ELF-1 (cell line): ENCODE results near the gene ACP7.
"Not testable (repeated sequence)": the region's sequence is repeated elsewhere in the genome, so short reads cannot be mapped to it uniquely, and the experiment has no call there.

Experiments used
- DNase-seq: peaks from one replicate; pipeline ENCODE4 v3.0.0-alpha.2; 2016; ENCODE audit warnings: low read depth, low spot score

ACP7 gene

DNA sequence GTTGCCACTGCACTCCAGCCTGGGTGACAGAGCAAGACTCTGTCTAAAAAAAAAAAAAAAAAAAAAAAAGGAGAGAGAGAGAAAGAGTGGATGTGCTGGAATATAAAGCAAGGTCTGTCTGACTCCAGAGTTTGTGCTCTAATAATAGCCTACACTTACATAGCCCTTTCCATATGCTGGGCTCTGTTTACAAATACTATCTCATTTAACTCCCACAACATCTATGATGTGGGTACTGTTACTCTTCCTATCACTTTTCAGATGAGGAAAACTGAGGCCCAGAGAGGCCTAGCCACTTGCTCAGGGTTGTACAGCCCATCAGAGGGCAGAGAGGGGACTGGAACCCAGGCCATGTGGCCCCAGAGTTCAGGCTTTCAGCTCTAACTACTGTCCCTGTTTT is 25.5 kb downstream of the ACP7 start:
- DNase-seq = no peak

DNA sequence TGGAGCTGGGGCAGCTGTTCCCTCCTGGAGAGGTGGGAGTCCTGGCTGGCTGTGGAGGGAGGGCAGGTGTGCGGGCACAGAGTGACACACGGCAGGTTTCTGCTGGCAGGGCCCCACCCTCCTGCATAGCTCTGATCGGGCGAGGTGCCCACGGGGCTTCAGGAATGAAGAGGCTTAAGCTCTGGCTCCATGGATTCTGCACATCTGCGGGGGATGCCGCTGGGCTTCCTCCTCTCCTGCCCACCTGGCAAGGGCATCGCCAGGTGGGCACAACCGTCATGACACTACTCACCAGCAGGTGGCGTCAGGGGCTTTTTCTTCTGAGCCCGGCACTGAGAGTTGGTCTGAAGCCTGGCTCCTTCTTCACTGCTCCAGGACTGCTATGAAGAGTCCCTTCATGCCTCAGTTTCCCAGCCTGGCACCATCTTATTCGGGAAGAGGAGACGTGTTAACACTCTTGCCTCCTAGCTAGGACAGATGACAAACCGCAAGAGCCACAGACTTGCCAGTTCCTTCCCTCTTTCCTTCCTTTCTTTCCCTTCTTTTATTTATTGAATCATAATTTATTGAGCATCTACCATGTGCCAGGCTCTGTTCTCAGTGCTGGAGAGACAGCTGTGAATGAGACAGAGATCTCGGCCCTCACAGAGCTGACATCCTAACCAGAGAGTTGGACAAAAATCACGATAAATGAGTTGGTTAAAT is 26.2 kb downstream of the ACP7 start:
- DNase-seq = peak; percentile 75

DNA sequence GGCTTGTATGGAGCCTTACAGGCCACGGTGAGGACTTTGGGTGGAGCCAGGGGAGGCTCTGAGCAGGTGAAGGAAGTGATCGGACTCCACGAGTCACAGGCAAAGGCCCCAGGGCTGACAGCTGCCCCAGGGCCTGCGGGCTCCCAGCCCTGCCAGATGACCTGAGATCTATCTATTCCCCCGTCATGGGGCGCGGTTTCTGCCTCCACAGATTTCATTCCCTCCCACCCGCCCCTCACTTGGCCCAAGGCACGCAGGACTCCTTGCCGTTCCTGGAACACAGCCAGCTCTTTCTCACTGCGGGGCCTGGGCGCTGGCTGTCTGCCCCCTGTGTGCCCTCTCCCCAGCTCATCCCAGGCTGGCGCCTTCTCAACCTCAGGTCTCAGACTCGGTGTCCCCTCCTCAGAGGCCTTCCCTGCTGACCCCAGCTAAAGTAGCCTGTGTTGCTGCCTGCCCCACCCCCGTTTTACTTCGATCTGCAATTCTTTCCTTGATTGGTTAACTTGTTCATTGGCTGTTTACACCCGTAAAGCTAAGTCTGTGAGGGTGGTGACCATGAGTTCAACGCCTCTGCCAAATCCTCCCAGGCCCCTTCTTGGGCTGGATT is 27.5 kb downstream of the ACP7 start:
- DNase-seq = no peak

DNA sequence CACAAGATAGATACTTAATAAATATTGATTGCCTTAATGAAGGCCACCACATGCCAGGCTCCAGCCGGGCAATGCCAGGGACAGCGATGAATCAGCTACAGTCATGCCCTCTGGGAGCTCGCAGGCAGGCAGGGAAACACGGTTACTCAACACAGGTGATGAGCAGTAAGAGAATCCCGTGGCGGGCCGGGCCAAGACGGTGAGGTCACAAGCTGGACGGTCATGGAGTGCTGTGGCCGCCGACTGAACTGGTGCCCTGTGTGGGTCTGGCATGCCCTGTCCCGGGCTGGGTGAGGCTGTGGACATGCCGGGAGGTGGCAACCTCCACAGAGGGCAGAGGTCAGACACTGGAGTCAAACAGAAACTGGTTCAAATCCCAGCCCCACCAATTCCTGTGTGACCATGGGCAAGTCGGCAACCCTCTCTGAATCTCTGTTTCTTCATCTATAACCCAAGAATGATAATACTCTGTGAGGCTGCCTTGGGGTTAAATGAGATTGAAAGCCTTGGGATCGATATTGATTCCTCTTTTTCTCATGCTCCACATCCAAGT is 28.2 kb downstream of the ACP7 start:
- DNase-seq = no peak

DNA sequence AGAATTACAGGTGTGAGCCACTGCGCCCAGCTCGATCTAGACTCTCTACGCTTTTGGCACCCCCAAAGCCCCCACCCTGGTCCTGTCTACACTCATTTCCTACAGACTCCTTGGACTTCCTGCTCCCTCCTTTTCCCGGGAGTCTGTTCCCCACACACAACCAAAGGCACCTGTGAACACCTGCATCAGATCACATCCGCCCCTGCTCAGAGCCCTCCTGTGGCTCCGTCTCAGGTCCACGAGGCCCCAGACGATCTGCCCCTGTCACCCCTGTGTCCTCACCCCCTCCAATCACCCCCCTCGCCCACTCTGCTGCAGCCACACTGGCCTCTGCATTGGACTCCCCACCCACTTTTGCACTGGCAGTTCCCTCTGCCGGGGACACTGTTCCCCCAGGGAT is 29.0 kb downstream of the ACP7 start:
- DNase-seq = no peak

DNA sequence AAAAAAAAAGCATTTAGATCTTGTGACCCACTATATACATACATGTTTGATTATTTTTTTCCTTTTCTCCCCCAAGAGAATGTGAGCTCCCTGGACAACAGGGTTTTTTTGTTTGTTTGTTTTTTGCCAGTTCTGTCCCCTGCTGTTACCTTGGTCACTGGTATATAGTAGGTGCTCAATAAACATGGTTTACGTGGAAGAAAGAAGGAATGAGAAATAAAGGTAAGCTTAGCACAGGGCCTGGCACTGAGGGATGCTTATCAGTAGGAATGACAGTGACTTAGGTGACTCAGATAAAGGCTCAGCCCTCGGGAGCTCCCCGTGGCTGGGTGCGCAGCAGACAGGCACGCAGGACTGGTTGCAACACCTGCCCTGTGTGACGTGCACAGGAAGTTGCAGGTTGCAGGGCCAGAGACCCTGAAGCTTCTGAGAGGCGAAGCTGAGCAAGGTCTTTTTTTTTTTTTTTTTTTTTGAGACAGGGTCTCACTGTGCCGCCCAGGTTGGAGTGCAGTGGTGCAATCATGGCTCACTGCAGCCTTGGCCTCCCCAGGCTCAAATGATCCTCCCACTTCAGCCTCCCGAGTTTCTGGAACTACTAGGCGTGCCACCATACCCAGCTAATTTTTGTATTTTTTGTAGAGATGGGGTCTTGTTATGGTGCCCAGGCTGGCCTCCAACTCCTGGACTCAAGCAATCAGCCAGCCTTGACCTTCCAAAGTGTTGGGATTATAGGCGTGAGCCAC is 31.1 kb downstream of the ACP7 start:
- no peak for DNase-seq

DNA sequence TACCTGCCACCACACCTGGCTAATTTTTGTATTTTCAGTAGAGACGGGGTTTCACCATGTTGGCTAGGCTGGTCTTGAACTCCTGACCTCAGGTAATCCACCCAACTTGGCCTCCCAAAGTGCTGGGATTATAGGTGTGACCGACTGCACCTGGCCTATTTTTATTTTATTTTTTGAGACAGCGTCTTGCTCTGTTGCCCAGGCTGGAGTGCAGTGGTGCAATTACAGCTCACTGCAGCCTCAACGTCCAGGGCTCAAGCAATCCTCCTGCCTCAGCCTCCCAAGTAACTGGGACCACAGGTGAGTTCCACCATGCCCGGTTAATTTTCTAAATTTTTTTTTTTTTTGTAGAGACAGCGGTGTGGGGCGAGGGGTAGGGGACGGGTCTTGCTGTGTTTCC is 32.9 kb downstream of the ACP7 start:
- DNase-seq = not testable (repeated sequence)

DNA sequence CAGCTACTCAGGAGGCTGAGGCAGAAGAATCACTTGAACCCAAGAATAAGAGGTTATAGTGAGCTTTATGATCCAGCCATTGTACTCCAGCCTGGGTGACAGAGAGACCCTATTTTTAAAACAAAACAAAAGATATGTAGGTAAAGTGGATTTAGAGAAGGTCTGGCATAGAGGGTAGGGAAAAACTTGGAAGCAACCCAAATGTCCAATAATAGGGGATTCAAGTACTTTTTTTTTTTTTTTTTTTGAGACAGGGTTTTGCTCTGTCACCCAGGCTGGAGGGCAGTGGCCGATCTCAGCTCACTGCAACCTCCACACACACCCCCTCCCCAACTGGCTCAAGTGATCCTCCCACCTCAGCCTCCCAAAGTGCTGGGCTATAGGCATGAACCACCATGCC is 35.7 kb downstream of the ACP7 start:
- no peak for DNase-seq

DNA sequence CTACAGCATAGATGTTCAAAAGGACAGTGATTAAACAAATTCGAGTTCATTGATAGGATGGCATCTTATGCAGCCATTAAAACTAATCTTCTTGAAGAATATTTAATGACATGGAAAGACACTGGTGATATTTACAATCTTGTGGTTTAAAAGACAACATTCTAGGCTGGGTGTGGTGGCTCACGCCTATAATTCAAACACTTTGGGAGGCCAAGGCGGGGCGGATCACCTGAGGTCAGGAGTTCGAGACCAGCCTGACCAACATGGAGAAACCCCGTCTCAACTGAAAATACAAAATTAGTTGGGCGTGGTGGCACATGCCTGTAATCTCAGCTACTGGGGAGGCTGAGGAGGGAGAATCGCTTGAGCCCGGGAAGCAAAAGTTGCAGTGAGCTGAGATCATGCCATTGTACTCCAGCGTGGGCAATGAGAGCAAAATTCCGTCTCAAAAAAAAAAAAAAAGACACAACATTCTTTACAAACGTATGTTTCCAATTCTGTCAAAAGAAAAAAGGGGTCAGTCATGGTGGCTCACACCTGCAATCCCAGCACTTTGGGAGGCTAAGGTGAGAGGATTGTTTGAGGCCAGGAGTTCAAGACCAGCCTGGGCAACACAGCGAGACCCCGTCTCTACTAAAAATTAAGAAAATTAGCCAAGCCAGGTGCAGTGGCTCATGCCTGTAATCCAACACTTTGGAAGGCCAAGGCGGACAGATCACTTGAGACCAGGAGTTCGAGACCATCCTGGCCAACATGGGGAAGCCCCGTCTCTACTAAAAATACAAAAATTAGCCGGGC is 39.0 kb downstream of the ACP7 start:
- no peak for DNase-seq

DNA sequence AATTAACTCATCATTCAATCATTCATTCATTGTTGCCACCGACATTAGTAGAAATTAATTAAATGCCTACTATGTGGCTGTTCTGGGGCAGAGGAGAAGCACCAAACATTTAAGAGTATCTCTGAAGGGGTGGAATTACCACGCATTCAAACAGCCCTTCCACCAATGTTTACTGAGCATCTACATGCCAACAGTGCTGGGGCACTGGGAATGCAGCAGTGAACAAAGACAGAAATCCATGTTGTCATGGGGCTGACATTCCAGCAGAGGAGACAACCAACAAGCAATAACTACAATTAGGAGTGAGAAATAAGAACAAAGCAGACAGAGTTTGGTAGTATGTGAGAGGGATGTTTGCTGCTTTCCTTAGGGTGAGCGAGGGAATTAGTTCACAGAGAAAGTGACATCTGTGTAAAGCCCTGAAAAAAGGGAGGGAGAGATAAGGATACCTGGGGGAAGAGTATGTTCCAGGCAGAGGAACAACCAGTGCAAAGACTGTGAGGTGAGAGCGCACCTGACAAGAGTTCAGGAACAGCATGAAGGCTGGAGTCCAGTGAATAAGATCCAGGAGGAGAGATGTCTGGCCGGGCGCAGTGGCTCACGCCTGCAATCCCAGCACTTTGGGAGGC is 40.1 kb downstream of the ACP7 start:
- DNase-seq = no peak

DNA sequence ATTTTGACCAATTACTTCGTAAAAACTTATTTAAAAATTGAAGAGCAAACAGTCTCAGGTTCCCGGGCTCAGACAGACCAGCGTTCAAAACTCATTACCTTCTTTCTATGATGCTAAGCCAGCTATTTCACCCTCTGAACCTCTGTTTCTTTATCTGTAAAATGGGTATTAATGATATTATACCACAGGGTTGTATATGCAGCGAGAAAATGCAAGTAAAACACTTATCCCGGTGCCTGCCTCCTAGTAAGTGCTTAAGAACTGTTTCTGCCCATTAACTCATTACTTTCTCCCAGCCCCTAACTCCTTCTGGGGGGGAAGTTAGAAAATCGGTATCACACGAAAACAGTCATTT is 41.0 kb downstream of the ACP7 start:
- DNase-seq = no peak

DNA sequence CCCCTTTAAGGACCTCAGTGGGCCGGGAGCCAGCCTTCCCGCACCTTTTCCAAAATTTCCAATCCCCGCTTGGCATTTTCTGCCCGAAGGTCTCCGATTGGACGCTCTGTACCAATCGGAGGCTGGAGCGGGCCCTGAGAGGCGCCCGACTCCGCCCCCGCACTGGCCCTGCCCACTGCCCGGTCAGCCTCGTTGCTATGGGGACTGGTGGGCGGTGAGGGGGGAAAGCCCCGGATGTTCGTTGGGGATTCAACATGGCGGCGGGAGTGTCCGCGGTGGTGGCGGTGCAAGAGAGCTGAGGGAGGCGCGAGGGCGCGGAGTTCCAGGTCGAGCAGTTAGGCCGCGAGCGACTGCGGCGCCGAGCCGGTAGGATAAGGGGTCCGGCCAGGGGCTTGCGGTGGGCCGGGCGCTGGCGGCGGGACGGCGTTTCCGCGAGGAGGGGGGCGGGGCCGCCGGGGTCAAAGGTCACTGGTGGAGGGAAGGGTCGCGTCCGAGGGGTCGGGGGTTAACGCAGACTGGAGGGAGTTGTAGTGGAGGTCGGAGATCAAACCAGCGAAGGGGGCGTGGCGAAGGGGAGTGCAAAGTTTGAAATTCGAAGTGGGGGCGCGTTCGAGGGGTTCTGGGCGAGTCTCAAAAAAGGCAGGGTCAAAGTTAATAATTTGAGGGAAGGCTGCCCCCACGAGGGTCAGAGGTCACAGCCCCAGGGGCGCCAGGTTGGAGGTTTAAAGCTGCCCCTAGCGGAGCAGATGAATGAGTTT is 41.6 kb downstream of the ACP7 start, which contains the start of gene PAK4:
Gene PAK4 (plus strand): TSS at position 233 of the 758 bp plus-strand sequence. CDS start 43,768 bp downstream, outside the sequence.
- DNase-seq = peak; percentile 99

DNA sequence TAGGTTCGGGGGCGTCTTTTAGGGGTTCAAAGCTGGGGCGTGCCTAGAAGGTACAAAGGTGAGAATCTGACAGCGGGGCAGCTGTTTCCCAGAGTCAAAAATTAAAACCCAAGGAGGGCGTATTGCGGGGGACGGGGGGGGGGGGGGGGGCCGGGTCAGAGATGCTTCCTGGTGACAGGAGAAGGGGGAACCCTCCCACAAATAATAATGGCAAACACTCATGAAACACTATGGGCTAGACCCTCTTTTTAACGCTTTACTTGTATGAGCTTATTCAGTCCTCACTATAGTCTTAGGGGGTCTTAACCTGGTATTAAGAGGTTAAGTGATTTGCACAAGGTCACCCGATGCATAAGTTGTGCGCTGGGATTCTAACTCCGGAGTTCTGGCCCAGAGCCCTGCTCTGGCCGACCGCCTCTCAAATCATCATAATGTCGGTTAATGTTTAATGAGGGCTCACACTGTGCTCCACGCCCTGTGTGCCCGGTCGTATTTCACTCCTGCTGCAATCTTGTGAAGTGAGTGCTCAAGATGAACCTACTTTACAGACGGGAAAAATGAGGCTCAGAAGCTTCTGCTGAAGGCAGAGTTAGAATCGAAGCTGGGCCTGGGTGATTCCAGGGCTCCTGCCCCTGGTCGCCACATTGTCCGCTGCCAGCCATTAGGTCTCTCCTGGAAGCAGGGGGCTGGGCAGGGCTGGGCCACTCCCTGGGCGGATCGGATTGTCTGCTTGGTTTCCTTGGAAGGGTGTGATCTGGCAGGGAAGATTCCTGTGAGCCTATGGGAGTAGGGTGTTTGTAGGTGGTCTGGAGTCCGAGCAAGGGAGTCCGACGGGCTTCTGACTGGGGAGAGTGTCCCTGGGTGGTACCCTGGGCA is 42.4 kb downstream of the ACP7 start:
- DNase-seq = peak; percentile 70

DNA sequence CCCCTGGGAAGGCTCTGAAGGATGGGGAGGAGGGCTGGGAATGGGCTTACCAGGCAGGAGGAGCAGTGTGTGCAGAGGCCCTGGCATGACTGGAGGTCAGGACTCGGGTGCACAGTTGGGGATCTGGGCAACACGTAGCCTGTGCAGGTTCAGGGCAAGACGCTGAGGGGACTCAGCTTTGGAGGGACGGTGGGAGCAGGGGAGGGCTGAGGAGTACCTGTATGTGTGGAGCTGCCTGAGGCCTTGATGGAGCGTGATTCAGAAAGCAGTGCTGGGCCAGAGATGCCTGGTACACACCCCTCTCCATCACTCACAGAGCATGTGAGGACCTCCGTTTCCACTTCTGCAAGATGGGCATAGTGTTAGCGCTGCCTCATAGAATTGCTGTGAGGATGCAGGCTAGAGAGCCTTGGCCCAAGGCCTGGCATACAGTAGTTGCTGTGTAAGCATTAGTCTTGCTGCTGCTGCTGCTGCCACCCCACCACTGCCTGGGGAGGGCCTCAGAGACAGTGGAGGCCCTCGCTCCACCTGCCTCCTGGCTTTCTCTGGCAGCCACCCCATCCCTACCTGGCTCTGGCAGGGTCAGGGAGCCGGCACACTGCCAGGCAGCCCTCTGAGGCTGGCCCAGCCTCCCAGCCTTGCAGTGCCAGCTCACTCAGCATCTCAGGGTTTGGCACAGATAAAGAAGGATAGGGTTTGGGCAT is 43.8 kb downstream of the ACP7 start:
- DNase-seq = no peak

DNA sequence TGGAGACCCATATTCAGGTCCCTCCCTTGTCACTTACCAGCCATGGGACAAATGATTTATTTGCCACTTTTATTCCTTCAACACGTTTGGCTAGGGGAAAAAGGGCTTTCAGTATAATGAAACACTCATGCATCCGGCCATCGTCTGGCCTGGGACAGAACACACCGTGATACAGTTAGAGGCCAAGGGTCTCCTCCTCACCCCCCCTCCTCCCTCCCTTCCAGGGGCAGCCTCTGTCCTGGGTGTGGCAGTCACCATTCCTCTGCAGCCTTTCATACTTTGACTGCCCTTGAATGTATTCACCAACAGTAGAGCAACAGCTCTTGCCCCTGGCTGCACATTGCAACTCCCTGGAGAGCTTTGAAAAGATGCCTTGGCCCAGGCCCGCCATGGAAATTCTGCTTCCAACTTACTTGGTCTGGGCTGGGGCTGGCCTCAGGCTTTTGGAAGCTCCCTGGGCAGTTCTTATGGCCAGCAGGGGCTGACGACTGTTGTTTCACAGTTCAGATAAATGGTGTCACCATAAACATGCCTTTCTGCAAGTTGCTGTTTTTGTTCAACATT is 44.4 kb downstream of the ACP7 start:
- DNase-seq = peak; percentile 47

DNA sequence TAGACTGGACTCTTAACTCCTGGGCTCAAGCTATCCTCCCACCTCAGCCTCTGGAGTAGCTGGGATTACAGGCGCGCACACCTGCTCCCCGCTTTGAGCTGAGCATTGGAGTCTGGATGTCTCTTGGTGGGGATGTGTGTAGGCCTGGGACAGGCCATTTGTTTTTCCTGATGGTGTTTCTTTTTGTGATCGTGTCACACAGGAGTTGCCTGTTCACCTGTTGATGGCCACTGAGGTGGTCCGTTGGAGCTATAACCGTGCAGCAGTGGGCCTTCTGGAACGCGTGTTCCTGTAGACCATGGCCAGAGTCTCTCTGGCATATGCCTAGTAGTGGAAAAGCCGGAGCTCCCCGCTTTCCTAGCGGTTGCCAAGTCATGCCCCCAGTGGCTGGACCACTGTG is 44.9 kb downstream of the ACP7 start:
- DNase-seq = no peak

DNA sequence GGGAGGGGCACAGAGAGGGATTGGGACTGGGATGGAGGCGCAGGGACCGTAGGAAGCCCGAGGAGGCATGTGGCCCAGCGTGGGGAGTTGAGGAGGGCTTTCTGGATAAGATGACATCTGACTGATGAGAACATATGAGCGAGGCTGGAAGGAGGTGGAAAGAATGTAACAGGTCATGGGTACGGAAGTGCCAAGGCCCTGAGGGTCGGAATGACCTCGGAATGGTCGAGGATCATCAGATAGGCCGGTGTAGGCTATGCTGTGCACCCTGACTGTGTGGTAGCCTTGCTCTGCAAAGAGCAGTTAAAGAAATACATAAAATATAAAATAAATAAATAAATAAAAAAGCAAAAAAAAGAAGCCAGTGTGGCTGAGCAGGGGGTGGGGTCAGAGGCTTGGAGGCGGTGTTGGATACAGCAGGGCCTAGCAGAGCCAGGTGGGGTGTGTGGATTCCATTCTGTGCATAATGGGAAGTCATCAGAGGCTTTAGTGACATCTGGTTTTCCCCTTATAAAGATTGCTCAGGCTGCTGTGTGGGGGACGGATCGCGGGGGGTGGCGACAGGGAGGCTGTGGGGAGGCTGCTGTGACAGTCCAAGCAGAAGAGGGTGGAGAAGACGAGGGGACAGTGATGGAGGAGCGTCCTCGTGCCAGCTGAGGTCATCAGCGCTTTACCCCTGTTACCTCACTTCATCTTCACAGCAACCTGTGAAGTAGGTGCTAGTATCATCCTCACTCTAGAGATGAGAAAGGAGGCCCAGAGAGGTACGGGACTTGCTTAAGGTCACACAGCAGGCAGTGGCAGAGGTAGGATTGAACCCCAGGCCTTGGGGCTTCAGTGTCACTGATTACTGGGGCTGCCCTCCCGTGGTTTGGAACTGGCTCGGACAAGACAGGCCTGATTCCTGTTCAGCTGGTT is 46.4 kb downstream of the ACP7 start:
- no peak for DNase-seq
